Vagina (tissue), 2 donors: ENCODE results near the gene RAB3GAP1. TPM values are rescaled to one million over a fixed set of nuclear protein-coding genes. Genes with fewer than 3 reads are reported as not detected.

Source experiments
- DNase-seq, 2 donors: peaks; one replicate each; pipeline ENCODE4 v3.0.0-alpha.2; 2017; ENCODE audit errors: extremely low spot score in 2 of 2
- H3K27ac ChIP-seq: fragments of 200-600 bp; sonication (generic); one replicate; pipeline ENCODE4 v1.5.1; 2019
- H3K27me3 ChIP-seq: fragments of 200-600 bp; sonication (generic); one replicate; pipeline ENCODE4 v1.5.1; 2019
- H3K36me3 ChIP-seq, 2 donors: fragments of 200-600 bp; sonication (generic); one replicate each; pipeline ENCODE4 v1.5.1; 2017 to 2019
- H3K4me1 ChIP-seq: fragments of 200-600 bp; sonication (generic); one replicate; pipeline ENCODE4 v1.5.1; 2019
- H3K4me3 ChIP-seq, 2 donors: fragments of 200-600 bp; sonication (generic); 1 replicate in 1 of 2; 2 replicates in 1 of 2; pipeline ENCODE4 v1.5.1; 2016 to 2019
- H3K9me3 ChIP-seq: fragments of 200-600 bp; sonication (generic); one replicate; pipeline ENCODE4 v1.5.1; 2019
- CTCF ChIP-seq, 3 experiments: fragments of 450-650 bp in 2 of 3; fragments of 200-600 bp in 1 of 3; sonication (generic) in 1 of 3; IDR thresholded peaks; one replicate each; pipeline ENCODE4 v1.5.1; 2017 to 2019; ENCODE audit warnings: antibody characterized with exemption in 3 of 3, mild to moderate bottlenecking in 2 of 3, moderate library complexity in 2 of 3
- POLR2A ChIP-seq, 2 donors: fragments of 450-650 bp; IDR thresholded peaks; one replicate each; pipeline ENCODE4 v1.6.1; 2017; ENCODE audit warnings: antibody characterized with exemption in 2 of 2, mild to moderate bottlenecking in 2 of 2, moderate library complexity in 2 of 2
- POLR2AphosphoS5 ChIP-seq, 2 donors: sonication (generic); formaldehyde crosslinking; IDR thresholded peaks; one replicate each; pipeline ENCODE4 v1.9.0; 2017; ENCODE audit warnings: antibody characterized with exemption in 2 of 2, mild to moderate bottlenecking in 2 of 2, low read depth in 1 of 2; ENCODE audit not compliant: insufficient read depth in 1 of 2
- intact Hi-C: fragments of 100-400 bp; cut with DNase I; formaldehyde crosslinking; loops from one replicate; pipeline ENCODE4 v1.15.1; 2023
- total RNA-seq: library from RNA; depleted of rRNA; stranded (reverse); fragments of >200 nt; gene quantifications from one replicate; pipeline ENCODE4 v1.2.3, GENCODE V29; 2016

The RAB3GAP1 gene
- total RNA-seq, 1 donor from 2014 or later: 44.9 TPM

DNA sequence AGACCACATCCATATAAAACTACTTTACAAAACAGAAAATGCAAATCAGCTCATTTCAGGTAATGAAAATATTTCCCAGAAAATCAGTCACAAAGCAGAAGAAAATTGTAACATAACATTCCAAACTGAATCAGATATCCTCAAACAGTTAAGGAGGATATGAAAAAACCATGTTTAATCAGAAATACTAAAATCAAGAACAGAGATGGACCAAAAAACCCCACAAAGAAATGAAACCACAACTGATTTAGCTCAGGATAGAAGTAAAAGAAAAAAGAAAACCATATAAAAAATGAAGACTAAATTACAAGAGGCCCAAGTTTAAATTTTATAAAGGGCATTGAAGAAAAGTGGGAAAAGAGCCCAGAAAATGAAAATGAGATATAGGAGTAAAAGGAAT is 102.9 kb downstream of the RAB3GAP1 start:
- no peak overlapping the region for H3K27ac ChIP-seq
- DNase-seq: no peak
- intact Hi-C loops: no loop called here
- TF ChIP-seq POLR2AphosphoS5 (IDR thresholded peaks at IDR 0.05; ENCODE audit: insufficient read depth in 1 of 2, low read depth in 1 of 2): no peak
- H3K9me3 ChIP-seq: no peaks in the 10 kb centered on the region
- H3K36me3 ChIP-seq: peaks cover 3 to 67% of the 10 kb centered on the region in 2 donors
- H3K4me3 ChIP-seq: no peak overlapping the region
- no peaks in the 10 kb centered on the region for H3K27me3 ChIP-seq
- no peaks in the 10 kb centered on the region for H3K4me1 ChIP-seq

- intact Hi-C loops: no loop called here
- Histone ChIP-seq H3K4me1 (no peaks in the 10 kb centered on the region), H3K36me3 (peaks cover 0 to 49% of the 10 kb centered on the region in 2 donors), H3K27ac (no peak overlapping the region), H3K27me3 (no peaks in the 10 kb centered on the region), H3K4me3 (no peak overlapping the region), H3K9me3 (no peaks in the 10 kb centered on the region)
- no peak for DNase-seq
- TF ChIP-seq CTCF (IDR thresholded peaks at IDR 0.05) (no peak), POLR2AphosphoS5 (IDR thresholded peaks at IDR 0.05; ENCODE audit: insufficient read depth in 1 of 2, low read depth in 1 of 2) (no peak), POLR2A (IDR thresholded peaks at IDR 0.05) (no peak)
These were observed 105.8 kb downstream of the RAB3GAP1 start for GRCh38 chr2:135157856-135158255.

- Histone ChIP-seq H3K36me3 (peaks cover 0 to 52% of the 10 kb centered on the region in 2 donors), H3K4me3 (no peak overlapping the region), H3K27me3 (no peaks in the 10 kb centered on the region), H3K4me1 (no peaks in the 10 kb centered on the region), H3K27ac (no peak overlapping the region), H3K9me3 (no peaks in the 10 kb centered on the region)
- DNase-seq: no peak
- TF ChIP-seq POLR2AphosphoS5 (IDR thresholded peaks at IDR 0.05; ENCODE audit: insufficient read depth in 1 of 2, low read depth in 1 of 2): no peak
- no peak for TF ChIP-seq CTCF (IDR thresholded peaks at IDR 0.05)
- TF ChIP-seq POLR2A (IDR thresholded peaks at IDR 0.05): no peak
- intact Hi-C loops: no loop called here
These were observed 107.1 kb downstream of the RAB3GAP1 start for GRCh38 chr2:135159191-135159590.

DNA sequence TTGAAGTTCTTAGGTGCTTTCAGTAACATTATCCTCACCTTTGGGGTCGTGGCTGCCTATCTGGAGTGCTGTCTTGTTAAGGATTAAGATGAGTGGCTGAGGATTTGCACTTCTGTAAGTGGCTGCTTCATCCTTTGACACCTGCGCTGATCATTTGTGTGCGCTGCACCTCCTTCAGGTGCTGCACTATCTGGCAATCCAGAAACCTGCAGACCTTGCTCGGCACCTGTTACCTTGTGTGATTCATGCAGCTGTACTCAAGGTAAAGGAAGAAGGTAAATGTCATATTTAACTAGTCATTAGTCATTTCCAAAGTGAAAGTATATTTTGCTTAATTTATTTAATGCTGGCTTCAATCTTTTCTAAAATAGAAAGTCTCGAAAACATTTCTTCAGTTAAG is 110.3 kb downstream of the RAB3GAP1 start:
- TF ChIP-seq POLR2AphosphoS5 (IDR thresholded peaks at IDR 0.05; ENCODE audit: insufficient read depth in 1 of 2, low read depth in 1 of 2) (no peak), POLR2A (IDR thresholded peaks at IDR 0.05) (no peak), CTCF (IDR thresholded peaks at IDR 0.05) (no peak)
- H3K27me3 ChIP-seq: no peaks in the 10 kb centered on the region
- intact Hi-C loops: no loop called here
- H3K36me3 ChIP-seq: peaks cover 0 to 56% of the 10 kb centered on the region in 2 donors
- no peak for DNase-seq
- H3K27ac ChIP-seq: no peak overlapping the region
- H3K4me3 ChIP-seq: no peak overlapping the region
- H3K4me1 ChIP-seq: no peaks in the 10 kb centered on the region
- H3K9me3 ChIP-seq: no peaks in the 10 kb centered on the region

DNA sequence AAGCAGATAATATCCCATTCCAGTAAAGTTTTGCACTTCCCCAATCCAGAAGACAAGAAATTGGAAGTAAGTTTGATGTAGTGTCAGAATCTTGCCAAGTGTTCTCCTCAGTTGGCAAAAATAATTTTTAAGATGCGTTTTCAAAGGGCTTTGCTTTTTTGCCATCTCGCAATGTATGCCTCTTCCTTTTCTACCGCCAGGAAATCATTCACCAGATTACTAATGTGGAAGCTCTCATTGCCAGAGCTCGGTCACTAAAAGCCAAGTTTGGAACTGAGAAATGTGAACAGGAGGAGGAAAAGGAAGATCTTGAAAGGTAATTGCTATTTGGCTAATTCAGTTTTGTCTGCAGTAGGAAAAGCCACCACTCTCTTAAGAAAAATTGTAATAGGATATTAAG is 110.7 kb downstream of the RAB3GAP1 start:
- peaks cover 0 to 56% of the 10 kb centered on the region in 2 donors for H3K36me3 ChIP-seq
- no peaks in the 10 kb centered on the region for H3K4me1 ChIP-seq
- H3K27ac ChIP-seq: no peak overlapping the region
- no peak for TF ChIP-seq POLR2A (IDR thresholded peaks at IDR 0.05)
- TF ChIP-seq CTCF (IDR thresholded peaks at IDR 0.05): no peak
- TF ChIP-seq POLR2AphosphoS5 (IDR thresholded peaks at IDR 0.05; ENCODE audit: insufficient read depth in 1 of 2, low read depth in 1 of 2): no peak
- DNase-seq: no peak
- intact Hi-C loops: no loop called here
- H3K4me3 ChIP-seq: no peak overlapping the region
- no peaks in the 10 kb centered on the region for H3K9me3 ChIP-seq
- no peaks in the 10 kb centered on the region for H3K27me3 ChIP-seq
